Endothelial cell (in vitro differentiated cells): ENCODE results near the gene INPP4A. TPM values are rescaled to one million over a fixed set of nuclear protein-coding genes. Genes with fewer than 3 reads are reported as not detected.

ENCODE experiments used
- DNase-seq: peaks from one replicate; pipeline ENCODE4 v3.0.0; 2021; ENCODE audit warnings: low spot score
- H3K27ac Mint-ChIP-seq: one replicate; pipeline ENCODE4 v1.8.0; 2021; ENCODE audit warnings: mixed read lengths, inconsistent platforms; ENCODE audit not compliant: unreplicated experiment
- H3K27me3 Mint-ChIP-seq: one replicate; pipeline ENCODE4 v1.8.0; 2021; ENCODE audit warnings: mild to moderate bottlenecking, moderate library complexity, mixed read lengths, inconsistent platforms; ENCODE audit not compliant: unreplicated experiment
- H3K36me3 Mint-ChIP-seq: one replicate; pipeline ENCODE4 v1.8.0; 2021; ENCODE audit warnings: mild to moderate bottlenecking, low read depth, mixed read lengths, inconsistent platforms; ENCODE audit not compliant: unreplicated experiment
- H3K4me1 Mint-ChIP-seq: one replicate; pipeline ENCODE4 v1.8.0; 2021; ENCODE audit warnings: mild to moderate bottlenecking, mixed read lengths, inconsistent platforms; ENCODE audit not compliant: unreplicated experiment
- H3K4me3 Mint-ChIP-seq: one replicate; pipeline ENCODE4 v1.8.0; 2021; ENCODE audit warnings: mild to moderate bottlenecking, mixed read lengths, inconsistent platforms; ENCODE audit not compliant: unreplicated experiment
- H3K9me3 Mint-ChIP-seq: one replicate; pipeline ENCODE4 v1.8.0; 2021; ENCODE audit warnings: mixed read lengths, inconsistent platforms; ENCODE audit not compliant: unreplicated experiment
- CTCF ChIP-seq: fragments of 200-600 bp; sonication (generic); IDR thresholded peaks from one replicate; pipeline ENCODE4 v1.5.0; 2021; ENCODE audit warnings: antibody characterized with exemption; ENCODE audit not compliant: unreplicated experiment
- total RNA-seq: library from RNA; stranded (reverse); fragmentation: NEBNext Ultra II Directional; extraction: Animal tissue kit (Norgen Biotek cat#: 25700); gene quantifications from one replicate; pipeline ENCODE4 v1.2.1, GENCODE V29; 2021; ENCODE audit not compliant: unreplicated experiment

The INPP4A gene
- total RNA-seq, 1 donor from 2014 or later = 26.8 TPM

GRCh38 chr2:98471402-98472131, 26.9 kb downstream of the INPP4A start:
- Mint-ChIP-seq H3K4me3 (no peak overlapping the region), H3K27me3 (peaks cover 7% of the 10 kb centered on the region), H3K9me3 (no peaks in the 10 kb centered on the region), H3K4me1 (no peaks in the 10 kb centered on the region), H3K27ac (no peak overlapping the region), H3K36me3 (peaks cover 13% of the 10 kb centered on the region)
- no peak for TF ChIP-seq CTCF
- no peak for DNase-seq

GRCh38 chr2:98472132-98472650, 27.5 kb downstream of the INPP4A start:
- no peak overlapping the region for H3K4me3 Mint-ChIP-seq
- H3K4me1 Mint-ChIP-seq = no peaks in the 10 kb centered on the region
- peaks cover 13% of the 10 kb centered on the region for H3K36me3 Mint-ChIP-seq
- H3K9me3 Mint-ChIP-seq = no peaks in the 10 kb centered on the region
- H3K27ac Mint-ChIP-seq = no peak overlapping the region
- TF ChIP-seq CTCF = no peak
- peaks cover 7% of the 10 kb centered on the region for H3K27me3 Mint-ChIP-seq
- DNase-seq = no peak

GRCh38 chr2:98472961-98473746, 28.5 kb downstream of the INPP4A start:
- H3K36me3 Mint-ChIP-seq = peaks cover 13% of the 10 kb centered on the region
- no peaks in the 10 kb centered on the region for H3K4me1 Mint-ChIP-seq
- no peak for TF ChIP-seq CTCF

GRCh38 chr2:98473995-98474780, 29.5 kb downstream of the INPP4A start:
- no peak for TF ChIP-seq CTCF
- no peak for DNase-seq
- Mint-ChIP-seq H3K4me3 (no peak overlapping the region), H3K27ac (no peak overlapping the region), H3K36me3 (peaks cover 13% of the 10 kb centered on the region), H3K4me1 (peaks cover 6% of the 10 kb centered on the region), H3K9me3 (no peaks in the 10 kb centered on the region), H3K27me3 (peaks cover 4% of the 10 kb centered on the region)

More at GRCh38 chr2:98472961-98473746, 28.5 kb downstream of the INPP4A start:
- Mint-ChIP-seq H3K9me3 (no peaks in the 10 kb centered on the region), H3K27me3 (peaks cover 4% of the 10 kb centered on the region), H3K27ac (no peak overlapping the region), H3K4me3 (no peak overlapping the region)
- DNase-seq = no peak
